Measurements from ENCODE around the gene FAM50B.

GRCh38 chr6:3876101-3876500 lies 26.9 kb downstream of the FAM50B start:
- TF ChIP-seq CTCF (IDR thresholded peaks at IDR 0.05) (no peak), POLR2A (IDR thresholded peaks at IDR 0.05) (no peak)
